A549 (cell line): ENCODE results near the gene NCS1. TPM values are rescaled to one million over a fixed set of nuclear protein-coding genes. Genes with fewer than 3 reads are reported as not detected.

Experiments
- ATAC-seq, 2 experiments: fragments of 200-7000 bp in 1 of 2; fragments of >200 bp in 1 of 2; cut with Nextera tagmentation in 1 of 2; cut with Tn5 transposase in 1 of 2; 3 replicates each; pipeline versions ENCODE4 v1.8.0 to v1.9.1; 2018 to 2020; ENCODE audit warnings: mild to moderate bottlenecking in 1 of 2, moderate library complexity in 1 of 2
- CTCF ChIA-PET: fragments of 300-600 bp; sonication (Branson Sonifier 250); formaldehyde crosslinking; extraction: SDS; loops from one replicate; lab custom pipeline; 2021; ENCODE audit warnings: antibody characterized with exemption, inconsistent platforms; lab: Yijun Ruan, JAX
- POLR2A ChIA-PET: fragments of 350-600 bp; formaldehyde crosslinking; extraction: SDS; loops from one replicate; lab custom pipeline; 2021; ENCODE audit warnings: antibody characterized with exemption, inconsistent platforms; lab: Yijun Ruan, JAX
- DNase-seq, 2 experiments: peaks; one replicate each; pipeline versions ENCODE4 v3.0.0 to v3.0.0-alpha.2; 2011 to 2016; ENCODE audit warnings: low read depth in 1 of 2, low spot score in 1 of 2
- FAIRE-seq: peaks from 2 replicates; lab custom pipeline; 2011; peaks lifted over from hg19 to GRCh38; lab: Jason Lieb, UNC
- H3K27ac ChIP-seq, 2 experiments: fragments of >200 bp; sonication (Bioruptor Twin); formaldehyde crosslinking; 3 replicates each; pipeline ENCODE4 v1.5.1; 2016 to 2017
- H3K4me1 ChIP-seq: fragments of >200 bp; sonication (Bioruptor Twin); formaldehyde crosslinking; 3 replicates; pipeline ENCODE4 v1.6.1; 2016
- H3K4me2 ChIP-seq: fragments of >200 bp; sonication (Bioruptor Twin); formaldehyde crosslinking; 3 replicates; pipeline ENCODE4 v1.6.1; 2016
- H3K4me3 ChIP-seq: fragments of >200 bp; sonication (Bioruptor Twin); formaldehyde crosslinking; 3 replicates; pipeline ENCODE4 v1.5.1; 2016
- H3K9me3 ChIP-seq: fragments of >200 bp; sonication (Bioruptor Twin); formaldehyde crosslinking; 3 replicates; pipeline ENCODE4 v1.6.1; 2016
- CBX2 ChIP-seq: fragments of 200-600 bp; sonication (generic); IDR thresholded peaks from 2 replicates; pipeline ENCODE4 v1.6.1; 2016; ENCODE audit warnings: low read depth, mild to moderate bottlenecking, borderline replicate concordance
- CBX8 ChIP-seq: fragments of 200-600 bp; sonication (generic); IDR thresholded peaks from 2 replicates; pipeline ENCODE4 v1.6.1; 2016
- CEBPB ChIP-seq, 2 experiments: fragments of >200 bp in 1 of 2; sonication (Bioruptor Twin) in 1 of 2; formaldehyde crosslinking in 1 of 2; IDR thresholded peaks; 2 replicates each; pipeline ENCODE4 v1.6.1; 2012 to 2016
- CHD4 ChIP-seq: fragments of 200-600 bp; sonication (generic); IDR thresholded peaks from 2 replicates; pipeline ENCODE4 v1.6.1; 2016; ENCODE audit warnings: antibody characterized with exemption, mild to moderate bottlenecking, borderline replicate concordance
- EHF ChIP-seq: fragments of 250-450 bp; sonication (Bioruptor Pico); IDR thresholded peaks from 2 replicates; pipeline ENCODE4 v1.5.0; 2020; ENCODE audit warnings: mild to moderate bottlenecking
- ELK1 ChIP-seq: fragments of 150-350 bp; IDR thresholded peaks from 2 replicates; pipeline ENCODE4 v1.6.1; 2014; ENCODE audit warnings: low read depth, mild to moderate bottlenecking, low read length
- FOXS1 ChIP-seq: fragments of 250-450 bp; sonication (Bioruptor Pico); IDR thresholded peaks from 2 replicates; pipeline ENCODE4 v1.5.0; 2020; ENCODE audit warnings: mild to moderate bottlenecking, moderate library complexity
- HDAC2 ChIP-seq: fragments of 200-600 bp; sonication (generic); IDR thresholded peaks from 2 replicates; pipeline ENCODE4 v1.6.1; 2016
- HEYL ChIP-seq: fragments of 250-450 bp; sonication (Bioruptor Pico); IDR thresholded peaks from 2 replicates; pipeline ENCODE4 v1.8.0; 2021; ENCODE audit warnings: mild to moderate bottlenecking, moderate library complexity
- HMGXB4 ChIP-seq: fragments of 250-450 bp; sonication (Bioruptor Pico); IDR thresholded peaks from 2 replicates; pipeline ENCODE4 v1.5.0; 2021; ENCODE audit warnings: mild to moderate bottlenecking, moderate library complexity, borderline replicate concordance
- HOXB13 ChIP-seq: fragments of 250-450 bp; sonication (Bioruptor Pico); IDR thresholded peaks from 2 replicates; pipeline ENCODE4 v1.5.0; 2020; ENCODE audit warnings: low read depth, mild to moderate bottlenecking, moderate library complexity
- HOXB5 ChIP-seq: fragments of 250-450 bp; sonication (Bioruptor Pico); IDR thresholded peaks from 2 replicates; pipeline ENCODE4 v1.5.0; 2020; ENCODE audit warnings: mild to moderate bottlenecking, moderate library complexity
- JUN ChIP-seq, 2 experiments: fragments of >200 bp; sonication (Bioruptor Twin); formaldehyde crosslinking; IDR thresholded peaks; 2 replicates in 1 of 2; 3 replicates in 1 of 2; pipeline ENCODE4 v1.6.1; 2016 to 2017
- MAFK ChIP-seq: fragments of 450-650 bp; IDR thresholded peaks from 2 replicates; pipeline ENCODE4 v1.6.1; 2014; ENCODE audit not compliant: partially characterized antibody
- NFE2L2 ChIP-seq: fragments of 150-350 bp; conservative IDR thresholded peaks from 2 replicates; pipeline ENCODE4 v1.6.1; 2014; ENCODE audit warnings: low read length
- NPAS2 ChIP-seq: fragments of 250-450 bp; sonication (Bioruptor Pico); IDR thresholded peaks from 2 replicates; pipeline ENCODE4 v1.8.0; 2022; ENCODE audit warnings: mild to moderate bottlenecking, moderate library complexity, borderline replicate concordance
- NR3C1 ChIP-seq: fragments of >200 bp; sonication (Bioruptor Twin); formaldehyde crosslinking; IDR thresholded peaks from 3 replicates; pipeline ENCODE4 v1.6.1; 2017
- RAD21 ChIP-seq, 2 experiments: fragments of >200 bp in 1 of 2; sonication (Bioruptor Twin) in 1 of 2; formaldehyde crosslinking in 1 of 2; IDR thresholded peaks in 1 of 2; conservative IDR thresholded peaks in 1 of 2; 2 replicates in 1 of 2; 3 replicates in 1 of 2; pipeline ENCODE4 v1.6.1; 2012 to 2018; ENCODE audit warnings: inconsistent platforms in 1 of 2
- RARB ChIP-seq: fragments of 250-450 bp; sonication (Bioruptor Pico); IDR thresholded peaks from 2 replicates; pipeline ENCODE4 v1.8.0; 2021; ENCODE audit warnings: mild to moderate bottlenecking, moderate library complexity
- RFX5 ChIP-seq: fragments of 450-650 bp; IDR thresholded peaks from 2 replicates; pipeline ENCODE4 v1.7.1; 2014; ENCODE audit warnings: antibody characterized with exemption, mild to moderate bottlenecking, moderate library complexity
- TP53 ChIP-seq: fragments of 250-450 bp; sonication (Bioruptor Pico); IDR thresholded peaks from 2 replicates; pipeline ENCODE4 v1.5.0; 2021; ENCODE audit warnings: mild to moderate bottlenecking, moderate library complexity
- WGBS: methylation state at CpG from one replicate; pipeline ENCODE4 v1.1.6; 2017; ENCODE audit errors: missing lambda C conversion rate; 5-methylcytosine and 5-hydroxymethylcytosine counted together
- polyA plus RNA-seq, 4 experiments: library from polyadenylated mRNA; depleted of rRNA in 3 of 4; stranded (reverse); fragments of >200 nt; fragmentation: RNase III in 1 of 4; extraction: RNeasy Plus Mini Kit Qiagen cat#74134 plus additional on column Dnase treatment in 1 of 4; gene quantifications; 2 replicates in 3 of 4; 3 replicates in 1 of 4; pipeline ENCODE4 v1.2.3, GENCODE V29; 2011 to 2017
- TF ChIP-seq, protein P1 (sequence below): fragments of 450-650 bp; IDR thresholded peaks from 2 replicates; pipeline ENCODE4 v1.6.1; 2014; ENCODE audit warnings: antibody characterized with exemption
- TF ChIP-seq, protein P2 (sequence below): IDR thresholded peaks from 2 replicates; pipeline ENCODE4 v1.6.1; 2012

NCS1 gene
- polyA plus RNA-seq, 2 of the 4 experiments (the other 2 are of a cell fraction): 17.9 to 21.9 TPM

DNA sequence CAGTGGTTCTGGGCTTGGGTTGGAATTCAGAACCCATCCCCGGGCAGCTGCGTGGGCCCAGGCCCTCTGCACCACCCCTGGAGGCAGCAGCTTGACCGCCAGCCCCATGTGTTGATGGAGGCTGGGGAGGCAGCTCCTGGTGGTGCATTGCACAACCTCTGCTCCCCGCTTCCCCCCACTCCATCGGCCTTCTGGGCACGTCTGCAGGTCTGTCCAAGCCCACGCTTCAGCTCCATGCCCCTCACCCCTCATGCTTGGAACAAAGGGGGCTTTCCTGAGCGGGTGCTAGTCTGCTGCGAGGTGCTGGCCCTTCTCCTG, 1.4 kb downstream of the NCS1 start:
- Histone ChIP-seq H3K9me3 (no peaks in the 10 kb centered on the region), H3K4me2 (peak overlapping the region; percentile 90), H3K27ac (peak overlapping the region; percentile 88 to 95; a peak in 5 of 6 replicates), H3K4me1 (peaks cover 13% of the 10 kb centered on the region; the same call in 1 of the 3 replicates), H3K4me3 (peak overlapping the region; percentile 86)
- 78% methylated on average over 9 of the region's 9 CpGs for WGBS
- FAIRE-seq (no peak), ATAC-seq (peak in 1 of 2 experiments; percentile 44; a peak in 3 of 6 replicates), DNase-seq (no peak)
- TF ChIP-seq CBX2 (no peak), ELK1 (no peak), CEBPB (IDR thresholded peaks at IDR 0.05) (peak in 1 of 2 experiments; percentile 50; a peak in 1 of 4 replicates)
- ChIA-PET POLR2A (no interaction called here), CTCF (interaction anchor here (1.0 to 1.7 kb wide), 4 partner anchors 14 to 70 kb away, joined by 3 to 8 read pairs (median 4); no protein-coding TSS in a partner anchor)

DNA sequence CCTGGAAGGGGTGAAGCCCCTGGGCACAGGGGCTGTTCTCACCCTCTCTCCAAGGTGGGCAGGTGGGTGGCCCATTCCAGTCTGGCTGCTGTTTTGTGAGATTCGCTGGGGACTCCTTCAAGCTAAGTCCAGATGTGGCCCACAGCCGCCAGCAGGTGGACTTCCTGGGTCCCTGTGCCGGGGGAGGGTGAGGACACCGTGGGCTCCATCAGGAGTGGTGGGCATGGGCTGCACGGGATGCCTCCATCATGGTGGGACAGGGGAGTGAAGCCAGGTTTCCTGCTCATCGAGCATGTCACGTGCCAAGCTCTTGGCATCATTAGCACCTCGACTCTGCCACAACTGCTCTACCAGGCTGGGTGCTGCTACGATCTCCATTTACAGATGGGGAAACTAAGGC, 1.8 kb downstream of the NCS1 start:
- no peak for TF ChIP-seq HMGXB4 (CRISPR knock-in tag)
- H3K4me3 ChIP-seq: peak overlapping the region; percentile 86; the same call in 1 of the 3 replicates
- no peak for ATAC-seq

GRCh38 chr9:130174920-130175321, 2.7 kb downstream of the NCS1 start:
- CTCF ChIA-PET: interaction anchor here (1.4 to 1.7 kb wide), 3 partner anchors 20 to 68 kb away, joined by 4 to 8 read pairs (median 5); no protein-coding TSS in a partner anchor
- no peaks in the 10 kb centered on the region for H3K9me3 ChIP-seq
- WGBS: 91% methylated on average over 8 of the region's 8 CpGs
- peaks cover 13% of the 10 kb centered on the region; the same call in 2 of the 3 replicates for H3K4me1 ChIP-seq
- no peak for DNase-seq
- no peak overlapping the region for H3K4me2 ChIP-seq
- POLR2A ChIA-PET: no interaction called here
- ATAC-seq: no peak
- no peak overlapping the region for H3K27ac ChIP-seq
- TF ChIP-seq FOXS1 (no peak), JUN (IDR thresholded peaks at IDR 0.05) (no peak), MAFK (no peak), EHF (CRISPR knock-in tag) (no peak)
- TF ChIP-seq, protein P1, sequence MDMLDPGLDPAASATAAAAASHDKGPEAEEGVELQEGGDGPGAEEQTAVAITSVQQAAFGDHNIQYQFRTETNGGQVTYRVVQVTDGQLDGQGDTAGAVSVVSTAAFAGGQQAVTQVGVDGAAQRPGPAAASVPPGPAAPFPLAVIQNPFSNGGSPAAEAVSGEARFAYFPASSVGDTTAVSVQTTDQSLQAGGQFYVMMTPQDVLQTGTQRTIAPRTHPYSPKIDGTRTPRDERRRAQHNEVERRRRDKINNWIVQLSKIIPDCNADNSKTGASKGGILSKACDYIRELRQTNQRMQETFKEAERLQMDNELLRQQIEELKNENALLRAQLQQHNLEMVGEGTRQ: no peak
- TF ChIP-seq, protein P2, sequence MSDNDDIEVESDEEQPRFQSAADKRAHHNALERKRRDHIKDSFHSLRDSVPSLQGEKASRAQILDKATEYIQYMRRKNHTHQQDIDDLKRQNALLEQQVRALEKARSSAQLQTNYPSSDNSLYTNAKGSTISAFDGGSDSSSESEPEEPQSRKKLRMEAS: no peak
- H3K4me3 ChIP-seq: no peak overlapping the region
- no peak for FAIRE-seq

More for the DNA sequence above, 1.8 kb downstream of the NCS1 start:
- FAIRE-seq: no peak
- Histone ChIP-seq H3K4me2 (peak overlapping the region; percentile 90), H3K27ac (peak overlapping the region in 1 of 2 experiments; percentile 95; a peak in 3 of 6 replicates), H3K4me1 (peaks cover 13% of the 10 kb centered on the region; the same call in 1 of the 3 replicates), H3K9me3 (no peaks in the 10 kb centered on the region)
- CTCF ChIA-PET: interaction anchor here (1.0 to 1.7 kb wide), 4 partner anchors 14 to 69 kb away, joined by 3 to 8 read pairs (median 4); no protein-coding TSS in a partner anchor
- WGBS: 93% methylated on average over 9 of the region's 9 CpGs
- POLR2A ChIA-PET: no interaction called here
- no peak for DNase-seq

DNA sequence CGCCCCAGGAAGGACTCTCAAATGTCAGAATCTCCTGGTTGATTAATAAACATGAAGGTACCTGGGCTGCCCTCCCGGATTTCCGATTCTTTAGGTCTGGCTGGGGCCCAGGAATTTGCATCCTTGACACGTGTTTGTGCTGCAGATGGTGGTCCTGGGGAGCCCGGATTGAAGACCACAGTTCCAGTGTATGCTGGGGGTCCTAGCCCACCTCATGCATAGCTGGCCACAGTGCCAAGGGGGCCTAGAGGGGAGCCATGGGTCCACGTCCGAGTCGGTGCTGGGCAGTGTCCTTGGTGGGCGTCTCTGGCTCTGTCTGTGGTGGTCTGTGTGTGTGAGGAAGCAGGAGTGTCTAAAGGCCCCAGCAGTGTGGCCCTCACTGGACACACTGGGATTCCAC, 3.2 kb downstream of the NCS1 start:
- Histone ChIP-seq H3K27ac (no peak overlapping the region), H3K9me3 (no peaks in the 10 kb centered on the region), H3K4me2 (no peak overlapping the region), H3K4me3 (no peak overlapping the region), H3K4me1 (peaks cover 13% of the 10 kb centered on the region; the same call in 2 of the 3 replicates)
- WGBS: 90% methylated on average over 9 of the region's 9 CpGs
- ChIA-PET POLR2A (no interaction called here), CTCF (no interaction called here)
- DNase-seq (no peak), FAIRE-seq (no peak), ATAC-seq (no peak)
- TF ChIP-seq NR3C1 (no peak), HOXB13 (no peak), HEYL (CRISPR knock-in tag) (no peak), CBX8 (no peak), NPAS2 (CRISPR knock-in tag) (no peak), RFX5 (no peak), TP53 (no peak), NFE2L2 (no peak), HMGXB4 (CRISPR knock-in tag) (no peak), HDAC2 (no peak), HOXB5 (CRISPR knock-in tag) (no peak), RARB (no peak), RAD21 (conservative IDR thresholded peaks at IDR 0.05 in 1 of 2, IDR thresholded peaks at IDR 0.05 in 1 of 2) (no peak), CBX2 (no peak), CHD4 (no peak)
- TF ChIP-seq, protein P1: no peak
- TF ChIP-seq, protein P2: no peak
